Measurements from ENCODE around the gene UROC1.

The UROC1 gene

DNA sequence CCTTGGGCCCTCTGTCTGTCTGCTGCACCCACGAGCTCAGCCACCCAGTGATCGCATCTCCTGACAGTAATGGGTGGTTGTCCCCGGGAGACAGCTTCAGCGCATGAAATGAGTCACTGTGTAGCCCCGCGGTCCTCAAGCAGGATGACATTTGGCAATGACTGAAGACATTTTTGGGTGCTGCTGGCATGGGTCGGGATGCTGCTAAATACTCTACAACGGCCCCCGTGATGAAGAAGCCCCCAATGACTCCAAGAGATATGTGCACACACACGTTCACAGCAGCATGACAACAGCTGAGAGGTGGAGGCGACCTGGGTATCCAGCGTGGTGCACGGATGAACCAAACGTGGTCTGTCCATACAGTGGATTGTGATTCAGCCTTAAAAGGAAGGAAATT is 24.5 kb downstream of the UROC1 start:
- H3K27ac ChIP-seq (ENCODE audit: low read length): peak overlapping the region; percentile 64; the same call in 1 of the 2 replicates
- DNase-seq: no peak
- H3K4me2 ChIP-seq (ENCODE audit: low read depth, low read length): peak overlapping the region; percentile 97
- no peaks in the 10 kb centered on the region for H4K20me1 ChIP-seq (ENCODE audit: insufficient read depth, low read length)
- no peak overlapping the region for H3K9ac ChIP-seq (ENCODE audit: low read length)
- H3K4me1 ChIP-seq (ENCODE audit: low read length): peaks cover 20% of the 10 kb centered on the region
- no peak overlapping the region; the same call in 1 of the 2 replicates for H2AFZ ChIP-seq (ENCODE audit: low read length)
- no peaks in the 10 kb centered on the region for H3K9me2 ChIP-seq (replicated peaks; ENCODE audit: insufficient read depth, low read length)
- no peaks in the 10 kb centered on the region for H3K27me3 ChIP-seq (replicated peaks; ENCODE audit: insufficient read depth, low read length)
- TF ChIP-seq EZH2phosphoT487 (IDR thresholded peaks at IDR 0.05; ENCODE audit: low read length) (no peak), EZH2 (optimal IDR thresholded peaks at IDR 0.05; ENCODE audit: low read depth, low read length) (no peak)
- TF ChIP-seq, protein P1, sequence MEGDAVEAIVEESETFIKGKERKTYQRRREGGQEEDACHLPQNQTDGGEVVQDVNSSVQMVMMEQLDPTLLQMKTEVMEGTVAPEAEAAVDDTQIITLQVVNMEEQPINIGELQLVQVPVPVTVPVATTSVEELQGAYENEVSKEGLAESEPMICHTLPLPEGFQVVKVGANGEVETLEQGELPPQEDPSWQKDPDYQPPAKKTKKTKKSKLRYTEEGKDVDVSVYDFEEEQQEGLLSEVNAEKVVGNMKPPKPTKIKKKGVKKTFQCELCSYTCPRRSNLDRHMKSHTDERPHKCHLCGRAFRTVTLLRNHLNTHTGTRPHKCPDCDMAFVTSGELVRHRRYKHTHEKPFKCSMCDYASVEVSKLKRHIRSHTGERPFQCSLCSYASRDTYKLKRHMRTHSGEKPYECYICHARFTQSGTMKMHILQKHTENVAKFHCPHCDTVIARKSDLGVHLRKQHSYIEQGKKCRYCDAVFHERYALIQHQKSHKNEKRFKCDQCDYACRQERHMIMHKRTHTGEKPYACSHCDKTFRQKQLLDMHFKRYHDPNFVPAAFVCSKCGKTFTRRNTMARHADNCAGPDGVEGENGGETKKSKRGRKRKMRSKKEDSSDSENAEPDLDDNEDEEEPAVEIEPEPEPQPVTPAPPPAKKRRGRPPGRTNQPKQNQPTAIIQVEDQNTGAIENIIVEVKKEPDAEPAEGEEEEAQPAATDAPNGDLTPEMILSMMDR (IDR thresholded peaks at IDR 0.05; ENCODE audit: low read length): no peak
- H3F3A ChIP-seq (ENCODE audit: insufficient read depth, low read length): peaks cover 18% of the 10 kb centered on the region
- H3K79me2 ChIP-seq (ENCODE audit: low read length): no peaks in the 10 kb centered on the region
- no peaks in the 10 kb centered on the region for H3K9me3 ChIP-seq (replicated peaks; ENCODE audit: insufficient read depth, low read length)
- H3K4me3 ChIP-seq (ENCODE audit: low read length): no peak overlapping the region
- no peaks in the 10 kb centered on the region for H3K36me3 ChIP-seq (replicated peaks; ENCODE audit: insufficient read depth, low read length)

DNA sequence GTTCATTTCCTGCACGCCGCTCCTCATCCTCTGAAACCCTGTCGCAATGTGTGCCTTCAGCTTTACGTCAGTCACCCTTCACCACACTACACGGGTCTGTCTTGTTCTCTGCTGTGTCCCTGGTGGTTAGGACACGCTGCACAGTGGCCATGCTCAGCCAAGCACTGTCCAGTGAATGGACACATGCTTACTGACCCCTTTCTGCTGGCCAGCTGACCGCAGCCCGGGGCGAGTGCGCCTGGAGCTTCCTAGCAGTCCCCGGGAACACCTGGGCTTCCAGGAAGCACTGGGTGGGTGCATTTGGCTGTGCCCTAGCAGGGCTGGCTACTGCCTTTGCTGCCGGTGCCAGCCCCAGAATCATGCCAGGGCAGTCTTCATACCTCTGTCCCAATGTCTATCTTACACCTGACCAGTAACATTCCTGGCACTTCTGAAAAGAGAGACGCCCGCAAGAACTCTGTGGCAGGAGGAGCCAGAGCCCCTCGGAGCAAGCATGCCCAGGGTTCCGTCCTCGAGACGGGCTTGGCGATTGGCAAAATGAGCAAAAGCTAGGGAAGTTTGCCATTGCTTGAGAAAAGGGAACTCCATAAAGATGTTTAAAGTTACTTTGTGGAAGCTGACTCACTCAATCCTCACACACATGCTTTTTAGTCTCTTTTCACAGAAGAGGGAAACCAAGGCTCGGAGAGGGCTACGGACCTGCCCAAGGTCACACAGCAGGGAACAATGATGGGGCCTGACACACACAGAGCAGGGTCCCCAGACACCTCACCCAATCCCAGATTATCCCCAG is 26.2 kb downstream of the UROC1 start:
- H3K27ac ChIP-seq (ENCODE audit: low read length): no peak overlapping the region
- H3K4me1 ChIP-seq (ENCODE audit: low read length): peaks cover 34% of the 10 kb centered on the region
- H3K9me2 ChIP-seq (replicated peaks; ENCODE audit: insufficient read depth, low read length): no peaks in the 10 kb centered on the region
- TF ChIP-seq EZH2phosphoT487 (IDR thresholded peaks at IDR 0.05; ENCODE audit: low read length) (no peak), EZH2 (optimal IDR thresholded peaks at IDR 0.05; ENCODE audit: low read depth, low read length) (no peak)
- TF ChIP-seq, protein P1 (IDR thresholded peaks at IDR 0.05; ENCODE audit: low read length): no peak
- no peak overlapping the region for H2AFZ ChIP-seq (ENCODE audit: low read length)
- H3K9ac ChIP-seq (ENCODE audit: low read length): no peak overlapping the region
- no peaks in the 10 kb centered on the region for H3K79me2 ChIP-seq (ENCODE audit: low read length)
- H3K27me3 ChIP-seq (replicated peaks; ENCODE audit: insufficient read depth, low read length): no peaks in the 10 kb centered on the region
- no peaks in the 10 kb centered on the region for H3K9me3 ChIP-seq (replicated peaks; ENCODE audit: insufficient read depth, low read length)
- no peak for DNase-seq
- no peaks in the 10 kb centered on the region for H4K20me1 ChIP-seq (ENCODE audit: insufficient read depth, low read length)
- H3K4me3 ChIP-seq (ENCODE audit: low read length): no peak overlapping the region
- H3K4me2 ChIP-seq (ENCODE audit: low read depth, low read length): no peak overlapping the region
- peaks cover 18% of the 10 kb centered on the region for H3F3A ChIP-seq (ENCODE audit: insufficient read depth, low read length)
- no peaks in the 10 kb centered on the region for H3K36me3 ChIP-seq (replicated peaks; ENCODE audit: insufficient read depth, low read length)

DNA sequence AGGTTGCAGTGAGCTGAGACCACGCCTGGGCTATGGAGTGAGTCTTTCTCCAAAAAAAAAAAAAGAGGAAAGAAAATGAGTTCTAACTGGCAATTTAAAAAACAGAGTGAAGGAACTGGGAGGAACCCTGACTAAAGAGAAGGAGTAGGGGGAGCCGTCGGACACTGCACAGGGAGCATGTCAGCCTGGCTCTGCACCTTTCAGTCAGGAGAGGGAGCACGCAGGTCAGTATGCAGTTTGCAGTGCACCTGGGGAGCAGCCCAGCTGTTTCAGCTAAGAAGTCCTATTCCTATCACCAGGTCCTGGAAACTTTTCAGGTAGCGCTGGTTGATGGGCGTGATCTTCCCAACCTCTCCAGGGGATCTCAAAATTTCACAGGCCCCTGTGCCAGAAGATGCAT is 27.0 kb downstream of the UROC1 start:
- peak; percentile 62 for DNase-seq
- peaks cover 18% of the 10 kb centered on the region for H3F3A ChIP-seq (ENCODE audit: insufficient read depth, low read length)

More for the DNA sequence above, 27.0 kb downstream of the UROC1 start:
- Histone ChIP-seq H3K36me3 (replicated peaks; ENCODE audit: insufficient read depth, low read length) (no peaks in the 10 kb centered on the region), H4K20me1 (ENCODE audit: insufficient read depth, low read length) (no peaks in the 10 kb centered on the region), H3K79me2 (ENCODE audit: low read length) (no peaks in the 10 kb centered on the region), H3K4me3 (ENCODE audit: low read length) (no peak overlapping the region), H3K27ac (ENCODE audit: low read length) (no peak overlapping the region), H3K9me3 (replicated peaks; ENCODE audit: insufficient read depth, low read length) (no peaks in the 10 kb centered on the region), H3K4me1 (ENCODE audit: low read length) (peaks cover 34% of the 10 kb centered on the region), H3K27me3 (replicated peaks; ENCODE audit: insufficient read depth, low read length) (no peaks in the 10 kb centered on the region), H3K9me2 (replicated peaks; ENCODE audit: insufficient read depth, low read length) (no peaks in the 10 kb centered on the region), H3K9ac (ENCODE audit: low read length) (no peak overlapping the region), H3K4me2 (ENCODE audit: low read depth, low read length) (no peak overlapping the region), H2AFZ (ENCODE audit: low read length) (no peak overlapping the region)
- TF ChIP-seq EZH2 (optimal IDR thresholded peaks at IDR 0.05; ENCODE audit: low read depth, low read length): no peak
- TF ChIP-seq, protein P1 (IDR thresholded peaks at IDR 0.05; ENCODE audit: low read length): peak; percentile 49
